ENCODE data around the gene NSUN6. TPM values are rescaled to one million over a fixed set of nuclear protein-coding genes. Genes with fewer than 3 reads are reported as not detected.

Gene NSUN6
- 22.0 and 29.0 TPM in 2 replicates for total RNA-seq (2014; rRNA removed; shearing (Covaris generic); ENCODE audit: low replicate concordance)

- no peaks in the 10 kb centered on the region for H3K27me3 ChIP-seq (ENCODE audit: low read length)
- DNase-seq = peak; percentile 97
- H3K4me3 ChIP-seq (ENCODE audit: low read length) = peak within 1 kb of the TSS; percentile 78
- peaks cover 30% of the 10 kb centered on the region for H3K4me1 ChIP-seq (ENCODE audit: low read length)
- peak within 1 kb of the TSS; percentile 79 for H3K9ac ChIP-seq (ENCODE audit: low read length)
- peak within 1 kb of the TSS; percentile 62 for H3K27ac ChIP-seq (ENCODE audit: low read length)
- no peaks in the 10 kb centered on the region for H4K20me1 ChIP-seq (ENCODE audit: insufficient read depth, low read depth, low read length)
- H3K9me3 ChIP-seq (ENCODE audit: low read length) = no peaks in the 10 kb centered on the region
- peak within 1 kb of the TSS; percentile 98 for H3K4me2 ChIP-seq (ENCODE audit: low read depth, low read length, poor library complexity, severe bottlenecking)
- peaks cover 47% of the 10 kb centered on the region for H3K79me2 ChIP-seq (ENCODE audit: low read length)
- H2AFZ ChIP-seq (ENCODE audit: low read length) = peak within 1 kb of the TSS; percentile 11; the same call in 1 of the 2 replicates
- peaks cover 4% of the 10 kb centered on the region; the same call in 1 of the 2 replicates for H3K36me3 ChIP-seq (ENCODE audit: insufficient read depth, low read length)
- H3K9me2 ChIP-seq (replicated peaks; ENCODE audit: insufficient read depth, low read length) = no peaks in the 10 kb centered on the region
These were observed at the start of gene NSUN6 for GRCh38 chr10:18651324-18652007. NSUN6 (minus strand) TSS chr10:18651587; CDS start chr10:18651203, 384 bp downstream.

- H3K4me2 ChIP-seq (ENCODE audit: low read depth, low read length, poor library complexity, severe bottlenecking) = no peak overlapping the region
These were observed 48.8 kb upstream of the NSUN6 start for GRCh38 chr10:18699849-18700840.

GRCh38 chr10:18690541-18690940 lies 39.2 kb upstream of the NSUN6 start:
- Histone ChIP-seq H4K20me1 (ENCODE audit: insufficient read depth, low read depth, low read length) (no peaks in the 10 kb centered on the region), H3K79me2 (ENCODE audit: low read length) (no peaks in the 10 kb centered on the region), H3K9me2 (replicated peaks; ENCODE audit: insufficient read depth, low read length) (no peaks in the 10 kb centered on the region), H2AFZ (ENCODE audit: low read length) (no peak overlapping the region), H3K27ac (ENCODE audit: low read length) (no peak overlapping the region), H3K36me3 (ENCODE audit: insufficient read depth, low read length) (no peaks in the 10 kb centered on the region), H3K4me2 (ENCODE audit: low read depth, low read length, poor library complexity, severe bottlenecking) (no peak overlapping the region), H3K9ac (ENCODE audit: low read length) (no peak overlapping the region), H3K9me3 (ENCODE audit: low read length) (no peaks in the 10 kb centered on the region), H3K4me3 (ENCODE audit: low read length) (no peak overlapping the region), H3K27me3 (ENCODE audit: low read length) (no peaks in the 10 kb centered on the region), H3K4me1 (ENCODE audit: low read length) (no peaks in the 10 kb centered on the region)
- no peak for DNase-seq

More at GRCh38 chr10:18699849-18700840, 48.8 kb upstream of the NSUN6 start:
- Histone ChIP-seq H2AFZ (ENCODE audit: low read length) (no peak overlapping the region), H3K9me2 (replicated peaks; ENCODE audit: insufficient read depth, low read length) (no peaks in the 10 kb centered on the region), H3K27ac (ENCODE audit: low read length) (no peak overlapping the region), H4K20me1 (ENCODE audit: insufficient read depth, low read depth, low read length) (no peaks in the 10 kb centered on the region), H3K79me2 (ENCODE audit: low read length) (no peaks in the 10 kb centered on the region), H3K27me3 (ENCODE audit: low read length) (no peaks in the 10 kb centered on the region), H3K9me3 (ENCODE audit: low read length) (no peaks in the 10 kb centered on the region), H3K4me1 (ENCODE audit: low read length) (no peaks in the 10 kb centered on the region), H3K9ac (ENCODE audit: low read length) (no peak overlapping the region), H3K4me3 (ENCODE audit: low read length) (no peak overlapping the region), H3K36me3 (ENCODE audit: insufficient read depth, low read length) (no peaks in the 10 kb centered on the region)
- no peak for DNase-seq

GRCh38 chr10:18689498-18689897 lies 38.1 kb upstream of the NSUN6 start:
- Histone ChIP-seq H3K36me3 (ENCODE audit: insufficient read depth, low read length) (no peaks in the 10 kb centered on the region), H4K20me1 (ENCODE audit: insufficient read depth, low read depth, low read length) (no peaks in the 10 kb centered on the region), H3K9me3 (ENCODE audit: low read length) (no peaks in the 10 kb centered on the region), H3K4me1 (ENCODE audit: low read length) (no peaks in the 10 kb centered on the region), H2AFZ (ENCODE audit: low read length) (no peak overlapping the region), H3K27ac (ENCODE audit: low read length) (no peak overlapping the region), H3K4me2 (ENCODE audit: low read depth, low read length, poor library complexity, severe bottlenecking) (no peak overlapping the region), H3K79me2 (ENCODE audit: low read length) (no peaks in the 10 kb centered on the region), H3K9ac (ENCODE audit: low read length) (no peak overlapping the region), H3K9me2 (replicated peaks; ENCODE audit: insufficient read depth, low read length) (no peaks in the 10 kb centered on the region), H3K4me3 (ENCODE audit: low read length) (no peak overlapping the region), H3K27me3 (ENCODE audit: low read length) (no peaks in the 10 kb centered on the region)
- DNase-seq = peak; percentile 57

GRCh38 chr10:18687706-18688105 lies 36.3 kb upstream of the NSUN6 start:
- Histone ChIP-seq H3K4me3 (ENCODE audit: low read length) (no peak overlapping the region), H2AFZ (ENCODE audit: low read length) (no peak overlapping the region), H4K20me1 (ENCODE audit: insufficient read depth, low read depth, low read length) (no peaks in the 10 kb centered on the region), H3K27ac (ENCODE audit: low read length) (no peak overlapping the region), H3K79me2 (ENCODE audit: low read length) (no peaks in the 10 kb centered on the region), H3K9ac (ENCODE audit: low read length) (no peak overlapping the region), H3K4me2 (ENCODE audit: low read depth, low read length, poor library complexity, severe bottlenecking) (no peak overlapping the region), H3K9me3 (ENCODE audit: low read length) (no peaks in the 10 kb centered on the region), H3K27me3 (ENCODE audit: low read length) (no peaks in the 10 kb centered on the region), H3K36me3 (ENCODE audit: insufficient read depth, low read length) (no peaks in the 10 kb centered on the region), H3K4me1 (ENCODE audit: low read length) (no peaks in the 10 kb centered on the region), H3K9me2 (replicated peaks; ENCODE audit: insufficient read depth, low read length) (no peaks in the 10 kb centered on the region)
- no peak for DNase-seq

- no peaks in the 10 kb centered on the region for H4K20me1 ChIP-seq (ENCODE audit: insufficient read depth, low read depth, low read length)
- H3K9me3 ChIP-seq (ENCODE audit: low read length) = no peaks in the 10 kb centered on the region
- H3K27ac ChIP-seq (ENCODE audit: low read length) = no peak overlapping the region
- no peaks in the 10 kb centered on the region for H3K79me2 ChIP-seq (ENCODE audit: low read length)
- H3K9me2 ChIP-seq (replicated peaks; ENCODE audit: insufficient read depth, low read length) = no peaks in the 10 kb centered on the region
- no peak overlapping the region for H3K4me3 ChIP-seq (ENCODE audit: low read length)
- no peak overlapping the region for H2AFZ ChIP-seq (ENCODE audit: low read length)
- H3K4me1 ChIP-seq (ENCODE audit: low read length) = no peaks in the 10 kb centered on the region
- no peak overlapping the region for H3K4me2 ChIP-seq (ENCODE audit: low read depth, low read length, poor library complexity, severe bottlenecking)
- H3K9ac ChIP-seq (ENCODE audit: low read length) = no peak overlapping the region
- H3K36me3 ChIP-seq (ENCODE audit: insufficient read depth, low read length) = no peaks in the 10 kb centered on the region
- no peak for DNase-seq
- H3K27me3 ChIP-seq (ENCODE audit: low read length) = no peaks in the 10 kb centered on the region
These were observed 35.8 kb upstream of the NSUN6 start for GRCh38 chr10:18687195-18687594.

- DNase-seq = no peak
- Histone ChIP-seq H3K4me2 (ENCODE audit: low read depth, low read length, poor library complexity, severe bottlenecking) (no peak overlapping the region), H3K36me3 (ENCODE audit: insufficient read depth, low read length) (peaks cover 7% of the 10 kb centered on the region; the same call in 1 of the 2 replicates), H4K20me1 (ENCODE audit: insufficient read depth, low read depth, low read length) (0 out of 2 replicates have a peak, but pooled peaks cover 5% of the 10 kb centered on the region), H3K27me3 (ENCODE audit: low read length) (no peaks in the 10 kb centered on the region), H3K9ac (ENCODE audit: low read length) (no peak overlapping the region), H2AFZ (ENCODE audit: low read length) (no peak overlapping the region), H3K4me3 (ENCODE audit: low read length) (no peak overlapping the region), H3K9me3 (ENCODE audit: low read length) (no peaks in the 10 kb centered on the region), H3K9me2 (replicated peaks; ENCODE audit: insufficient read depth, low read length) (no peaks in the 10 kb centered on the region), H3K4me1 (ENCODE audit: low read length) (peaks cover 1% of the 10 kb centered on the region; the same call in 1 of the 2 replicates), H3K79me2 (ENCODE audit: low read length) (no peaks in the 10 kb centered on the region), H3K27ac (ENCODE audit: low read length) (no peak overlapping the region)
These were observed 34.2 kb upstream of the NSUN6 start for GRCh38 chr10:18685555-18685954.

- no peaks in the 10 kb centered on the region for H3K79me2 ChIP-seq (ENCODE audit: low read length)
- H3K27me3 ChIP-seq (ENCODE audit: low read length) = no peaks in the 10 kb centered on the region
- no peaks in the 10 kb centered on the region for H3K9me3 ChIP-seq (ENCODE audit: low read length)
- H3K4me1 ChIP-seq (ENCODE audit: low read length) = peaks cover 7% of the 10 kb centered on the region
- no peak overlapping the region for H2AFZ ChIP-seq (ENCODE audit: low read length)
- DNase-seq = no peak
- H3K9me2 ChIP-seq (replicated peaks; ENCODE audit: insufficient read depth, low read length) = no peaks in the 10 kb centered on the region
- peaks cover 7% of the 10 kb centered on the region; the same call in 1 of the 2 replicates for H3K36me3 ChIP-seq (ENCODE audit: insufficient read depth, low read length)
- H3K27ac ChIP-seq (ENCODE audit: low read length) = no peak overlapping the region
- H3K4me3 ChIP-seq (ENCODE audit: low read length) = no peak overlapping the region
- no peak overlapping the region for H3K9ac ChIP-seq (ENCODE audit: low read length)
- H4K20me1 ChIP-seq (ENCODE audit: insufficient read depth, low read depth, low read length) = 0 out of 2 replicates have a peak, but pooled peaks cover 5% of the 10 kb centered on the region
- no peak overlapping the region for H3K4me2 ChIP-seq (ENCODE audit: low read depth, low read length, poor library complexity, severe bottlenecking)
These were observed 33.6 kb upstream of the NSUN6 start for GRCh38 chr10:18684953-18685352.
